Thyroid gland (tissue), 4 donors: ENCODE results near the gene FGF6. TPM values are rescaled to one million over a fixed set of nuclear protein-coding genes. Genes with fewer than 3 reads are reported as not detected.
A peak's percentile ranks its signal among the peaks of the same experiment; 100 is the strongest.

Experiments used
- DNase-seq, 2 donors: peaks; one replicate each; pipeline ENCODE4 v3.0.0-alpha.2; 2019
- H3K27ac ChIP-seq, 3 donors: fragments of 200-600 bp; sonication (generic); 1 replicate in 2 of 3; 2 replicates in 1 of 3; pipeline ENCODE4 v1.5.1; 2016 to 2019; ENCODE audit warnings: mild to moderate bottlenecking in 1 of 3, moderate library complexity in 1 of 3
- H3K27me3 ChIP-seq: fragments of 200-600 bp; sonication (generic); one replicate; pipeline ENCODE4 v1.5.1; 2019
- H3K36me3 ChIP-seq, 2 donors: fragments of 200-600 bp; sonication (generic); one replicate each; pipeline ENCODE4 v1.5.1; 2016 to 2019
- H3K4me1 ChIP-seq, 2 donors: fragments of 200-600 bp; sonication (generic); one replicate each; pipeline ENCODE4 v1.5.1; 2017 to 2019
- H3K4me3 ChIP-seq, 3 donors: fragments of 200-600 bp; sonication (generic); replicated peaks in 1 of 3; 1 replicate in 2 of 3; 2 replicates in 1 of 3; pipeline ENCODE4 v1.5.1; 2016; ENCODE audit warnings: mild to moderate bottlenecking in 1 of 3
- H3K9me3 ChIP-seq: fragments of 200-600 bp; sonication (generic); one replicate; pipeline ENCODE4 v1.5.1; 2017
- POLR2A ChIP-seq, 2 donors: fragments of 450-650 bp; IDR thresholded peaks; one replicate each; pipeline ENCODE4 v1.6.1; 2017; ENCODE audit warnings: antibody characterized with exemption in 2 of 2, mild to moderate bottlenecking in 2 of 2, moderate library complexity in 1 of 2
- WGBS, 2 donors: methylation state at CpG; one replicate each; pipeline ENCODE4 v1.1.5; 2017; 5-methylcytosine and 5-hydroxymethylcytosine counted together
- intact Hi-C: fragments of 100-400 bp; cut with DNase I; formaldehyde crosslinking; loops from one replicate; pipeline ENCODE4 v1.15.1; 2023
- total RNA-seq, 4 donors: library from RNA; depleted of rRNA; stranded (reverse); fragments of >200 nt; gene quantifications; one replicate each; pipeline ENCODE4 v1.2.3, GENCODE V29; 2016
- TF ChIP-seq, protein P1 (sequence below), 6 experiments: fragments of 200-600 bp in 3 of 6; fragments of 450-650 bp in 3 of 6; sonication (generic) in 3 of 6; IDR thresholded peaks; one replicate each; pipeline ENCODE4 v1.5.1; 2016 to 2019; ENCODE audit warnings: antibody characterized with exemption in 6 of 6, mild to moderate bottlenecking in 2 of 6, inconsistent platforms in 1 of 6, moderate library complexity in 1 of 6

Gene FGF6
- total RNA-seq, 4 donors from 2014 or later = not detected

DNA sequence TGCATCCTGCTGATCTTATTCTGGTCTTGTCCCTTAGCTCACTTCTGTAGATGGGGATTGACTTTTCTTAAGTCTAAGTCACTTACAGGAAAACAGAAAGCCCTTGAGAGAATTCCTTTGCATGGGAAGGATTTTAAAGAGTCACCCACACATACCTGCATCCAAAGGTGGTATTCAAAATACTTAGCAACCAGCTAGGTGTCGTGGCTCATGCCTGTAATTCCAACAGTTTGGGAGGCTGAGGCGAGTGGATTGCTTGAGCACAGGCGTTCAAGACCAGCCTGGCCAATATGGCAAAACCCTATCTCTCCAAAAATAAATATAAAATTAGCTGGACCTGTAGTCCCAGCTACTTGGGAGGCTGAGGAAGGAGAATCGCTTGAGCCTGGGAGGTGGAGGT lies 14.2 kb downstream of the FGF6 start:
- intact Hi-C loops = no loop called here
- 80 to 90% methylated on average over 4 of the region's 4 CpGs for WGBS, 2 donors
- H3K4me1 ChIP-seq = no peaks in the 10 kb centered on the region
- no peak for DNase-seq
- H3K4me3 ChIP-seq = no peak overlapping the region
- H3K27ac ChIP-seq = no peak overlapping the region
- no peaks in the 10 kb centered on the region for H3K9me3 ChIP-seq
- no peaks in the 10 kb centered on the region for H3K27me3 ChIP-seq
- TF ChIP-seq, protein P1, sequence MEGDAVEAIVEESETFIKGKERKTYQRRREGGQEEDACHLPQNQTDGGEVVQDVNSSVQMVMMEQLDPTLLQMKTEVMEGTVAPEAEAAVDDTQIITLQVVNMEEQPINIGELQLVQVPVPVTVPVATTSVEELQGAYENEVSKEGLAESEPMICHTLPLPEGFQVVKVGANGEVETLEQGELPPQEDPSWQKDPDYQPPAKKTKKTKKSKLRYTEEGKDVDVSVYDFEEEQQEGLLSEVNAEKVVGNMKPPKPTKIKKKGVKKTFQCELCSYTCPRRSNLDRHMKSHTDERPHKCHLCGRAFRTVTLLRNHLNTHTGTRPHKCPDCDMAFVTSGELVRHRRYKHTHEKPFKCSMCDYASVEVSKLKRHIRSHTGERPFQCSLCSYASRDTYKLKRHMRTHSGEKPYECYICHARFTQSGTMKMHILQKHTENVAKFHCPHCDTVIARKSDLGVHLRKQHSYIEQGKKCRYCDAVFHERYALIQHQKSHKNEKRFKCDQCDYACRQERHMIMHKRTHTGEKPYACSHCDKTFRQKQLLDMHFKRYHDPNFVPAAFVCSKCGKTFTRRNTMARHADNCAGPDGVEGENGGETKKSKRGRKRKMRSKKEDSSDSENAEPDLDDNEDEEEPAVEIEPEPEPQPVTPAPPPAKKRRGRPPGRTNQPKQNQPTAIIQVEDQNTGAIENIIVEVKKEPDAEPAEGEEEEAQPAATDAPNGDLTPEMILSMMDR (IDR thresholded peaks at IDR 0.05) = no peak
- no peak for TF ChIP-seq POLR2A (IDR thresholded peaks at IDR 0.05)
- H3K36me3 ChIP-seq = no peaks in the 10 kb centered on the region

DNA sequence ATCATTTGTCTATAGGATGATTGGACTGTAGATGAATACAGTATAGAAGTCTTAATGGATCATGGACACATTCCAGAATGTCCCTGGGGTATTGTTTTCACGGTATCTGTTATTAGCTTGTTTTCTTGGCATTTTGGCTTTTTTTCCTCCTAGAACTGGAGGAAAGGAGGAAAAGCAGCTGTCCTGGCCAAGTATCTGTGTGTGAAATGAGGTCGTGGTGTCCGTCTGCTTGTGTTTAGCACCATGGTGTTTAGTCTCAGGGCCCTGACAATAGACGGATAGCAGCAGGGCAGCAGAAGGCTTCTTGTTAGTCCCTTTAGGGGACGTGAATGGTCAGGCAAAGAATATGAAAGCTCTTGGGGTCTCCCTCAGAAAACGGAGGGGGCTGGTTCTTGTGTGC lies 21.2 kb downstream of the FGF6 start:
- Histone ChIP-seq H3K9me3 (no peaks in the 10 kb centered on the region), H3K4me1 (no peaks in the 10 kb centered on the region), H3K4me3 (no peak overlapping the region), H3K27ac (no peak overlapping the region), H3K36me3 (no peaks in the 10 kb centered on the region), H3K27me3 (no peaks in the 10 kb centered on the region)
- intact Hi-C loops = no loop called here
- DNase-seq = no peak
- TF ChIP-seq, protein P1 (IDR thresholded peaks at IDR 0.05) = no peak
- no peak for TF ChIP-seq POLR2A (IDR thresholded peaks at IDR 0.05)
- WGBS, 2 donors = 60 to 63% methylated on average over 6 of the region's 6 CpGs

DNA sequence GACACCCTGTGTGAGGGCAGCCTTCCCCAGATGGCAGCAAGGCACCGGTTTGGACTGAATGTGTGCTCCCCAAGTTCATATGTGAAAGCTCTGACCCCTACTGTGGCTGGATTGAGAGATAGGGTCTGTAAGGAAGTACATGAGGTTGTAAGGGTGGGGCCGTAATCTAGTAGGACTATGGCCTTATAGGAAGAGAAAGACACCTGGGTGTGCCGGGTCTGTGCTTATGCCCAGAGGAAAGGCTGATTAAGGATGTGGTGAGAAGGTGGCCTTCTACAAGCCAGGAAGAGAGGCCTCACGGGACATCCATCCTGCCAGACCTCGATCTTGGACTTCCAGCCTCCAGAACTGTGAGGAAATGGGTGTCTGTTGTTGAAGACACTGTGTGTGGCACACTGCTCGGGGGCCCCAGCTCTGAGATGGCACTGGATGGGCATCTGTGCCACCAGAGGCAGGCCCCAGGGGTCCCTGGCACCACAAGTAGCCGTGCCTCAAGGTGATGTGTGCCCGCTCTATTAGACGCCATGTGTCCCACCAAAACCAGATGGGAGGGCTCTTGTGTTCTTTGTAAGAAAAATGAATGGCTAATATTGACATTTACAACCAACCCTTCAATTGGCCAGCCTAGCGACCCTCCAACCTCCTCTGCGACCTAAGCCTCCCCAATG lies 22.0 kb downstream of the FGF6 start:
- intact Hi-C loops = no loop called here
- H3K27me3 ChIP-seq = no peaks in the 10 kb centered on the region
- DNase-seq = no peak
- H3K4me3 ChIP-seq = no peak overlapping the region
- H3K9me3 ChIP-seq = no peaks in the 10 kb centered on the region
- H3K27ac ChIP-seq = no peak overlapping the region
- no peaks in the 10 kb centered on the region for H3K36me3 ChIP-seq
- WGBS, 2 donors = 86 to 90% methylated on average over 8 to 11 of the region's 11 CpGs
- no peaks in the 10 kb centered on the region for H3K4me1 ChIP-seq
- TF ChIP-seq POLR2A (IDR thresholded peaks at IDR 0.05) = no peak
- TF ChIP-seq, protein P1 (IDR thresholded peaks at IDR 0.05) = no peak

DNA sequence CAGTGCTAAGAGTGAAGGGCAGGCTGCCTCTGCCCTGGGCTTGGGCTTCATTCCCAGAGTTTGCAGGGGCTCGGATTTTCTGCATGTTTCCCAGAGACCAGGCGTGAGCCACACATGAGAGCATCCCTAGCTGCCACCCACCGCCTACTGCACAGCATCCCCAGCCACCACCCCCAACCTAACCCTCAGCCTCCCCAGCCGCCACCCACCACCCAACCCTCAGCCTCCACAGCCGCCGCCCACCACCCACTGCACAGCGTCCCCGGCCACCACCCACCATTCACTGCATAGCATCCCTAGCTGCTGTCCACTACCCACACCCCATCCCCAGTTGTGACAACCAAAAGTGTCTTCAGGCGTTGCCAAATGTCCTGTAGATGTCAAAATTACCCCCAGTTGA lies 22.6 kb downstream of the FGF6 start:
- DNase-seq = no peak
- TF ChIP-seq POLR2A (IDR thresholded peaks at IDR 0.05) = no peak
- TF ChIP-seq, protein P1 (IDR thresholded peaks at IDR 0.05) = no peak

DNA sequence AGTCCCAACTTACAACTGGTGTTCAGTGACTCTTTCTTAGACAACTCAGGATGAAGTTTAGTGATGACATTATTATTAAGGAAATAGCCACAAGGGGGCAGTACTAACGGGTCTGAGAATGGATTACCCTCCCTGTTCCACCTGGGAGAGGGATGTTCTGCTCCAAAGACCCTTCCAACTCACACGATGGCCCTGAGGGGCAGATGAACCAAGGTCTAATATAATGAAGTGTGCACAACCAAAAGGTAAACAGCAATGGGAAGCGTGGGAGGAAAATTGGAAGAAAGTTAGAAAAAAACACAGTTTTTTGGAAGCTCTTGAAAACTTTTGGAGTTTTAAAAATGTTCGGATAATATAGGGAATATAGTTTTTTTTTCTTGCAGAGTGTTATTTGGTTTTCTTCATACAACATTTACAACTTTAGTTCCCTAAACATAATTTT lies 24.0 kb downstream of the FGF6 start:
- TF ChIP-seq POLR2A (IDR thresholded peaks at IDR 0.05) = no peak
- TF ChIP-seq, protein P1 (IDR thresholded peaks at IDR 0.05) = peak in 5 of 6 experiments; percentile 18 to 58 (median 29)
- WGBS, 2 donors = 30 to 32% methylated on average over 4 of the region's 4 CpGs
- DNase-seq = no peak
- H3K4me3 ChIP-seq = no peak overlapping the region
- no peak overlapping the region for H3K27ac ChIP-seq
- intact Hi-C loops = no loop called here
- no peaks in the 10 kb centered on the region for H3K4me1 ChIP-seq
- H3K36me3 ChIP-seq = no peaks in the 10 kb centered on the region
- H3K27me3 ChIP-seq = no peaks in the 10 kb centered on the region
- H3K9me3 ChIP-seq = no peaks in the 10 kb centered on the region

More for the DNA sequence above, 22.6 kb downstream of the FGF6 start:
- H3K36me3 ChIP-seq = no peaks in the 10 kb centered on the region
- no peak overlapping the region for H3K27ac ChIP-seq
- intact Hi-C loops = no loop called here
- H3K4me3 ChIP-seq = no peak overlapping the region
- H3K9me3 ChIP-seq = no peaks in the 10 kb centered on the region
- 91 to 94% methylated on average over 9 of the region's 9 CpGs for WGBS, 2 donors
- H3K27me3 ChIP-seq = no peaks in the 10 kb centered on the region
- H3K4me1 ChIP-seq = no peaks in the 10 kb centered on the region
